AG08395 (cell line): ENCODE measurements around the gene P2RY11.

Experiments used
- DNase-seq: peaks from one replicate; pipeline ENCODE4 v3.0.0; 2012; ENCODE audit warnings: mixed read lengths, low spot score

The P2RY11 gene

GRCh38 chr19:10111405-10111811 lies at the start of gene P2RY11:
P2RY11 (plus strand) TSS chr19:10111693; CDS start chr19:10111722, 29 bp downstream.
- DNase-seq = no peak

- DNase-seq = peak; percentile 33
These were observed 49.7 kb upstream of the P2RY11 start for GRCh38 chr19:10061717-10062310.

GRCh38 chr19:10068205-10068604 lies 43.3 kb upstream of the P2RY11 start:
- no peak for DNase-seq

- peak; percentile 33 for DNase-seq
These were observed 42.4 kb upstream of the P2RY11 start for GRCh38 chr19:10069046-10069445.

GRCh38 chr19:10070730-10071446 lies 40.6 kb upstream of the P2RY11 start:
- no peak for DNase-seq

GRCh38 chr19:10074153-10074552 lies 37.3 kb upstream of the P2RY11 start:
- peak; percentile 23 for DNase-seq

GRCh38 chr19:10076535-10076934 lies 35.0 kb upstream of the P2RY11 start:
- DNase-seq = no peak

GRCh38 chr19:10078329-10078728 lies 33.2 kb upstream of the P2RY11 start:
- DNase-seq = no peak

- DNase-seq = no peak
These were observed 32.5 kb upstream of the P2RY11 start for GRCh38 chr19:10079031-10079453.

- no peak for DNase-seq
These were observed 27.6 kb upstream of the P2RY11 start for GRCh38 chr19:10083911-10084310.

- DNase-seq = no peak
These were observed 26.7 kb upstream of the P2RY11 start for GRCh38 chr19:10084803-10085202.

GRCh38 chr19:10085641-10086590 lies 25.6 kb upstream of the P2RY11 start, which contains the start of gene SHFL:
SHFL (plus strand) TSS chr19:10086317; CDS start chr19:10086428, 111 bp downstream.
- peak; percentile 83 for DNase-seq

- no peak for DNase-seq
These were observed 24.8 kb upstream of the P2RY11 start for GRCh38 chr19:10086591-10087192.

GRCh38 chr19:10087296-10088061 lies 24.0 kb upstream of the P2RY11 start:
- DNase-seq = no peak

GRCh38 chr19:10088949-10089554 lies 22.4 kb upstream of the P2RY11 start:
- no peak for DNase-seq

GRCh38 chr19:10089801-10090375 lies 21.6 kb upstream of the P2RY11 start:
- no peak for DNase-seq

GRCh38 chr19:10091370-10091687 lies 20.2 kb upstream of the P2RY11 start:
- no peak for DNase-seq

- DNase-seq = no peak
These were observed 19.4 kb upstream of the P2RY11 start for GRCh38 chr19:10091895-10092641.

- no peak for DNase-seq
These were observed 18.7 kb upstream of the P2RY11 start for GRCh38 chr19:10092648-10093294.
